ENCODE data around the gene LRP1B.
"Not testable (repeated sequence)": the region's sequence is repeated elsewhere in the genome, so short reads cannot be mapped to it uniquely, and the experiment has no call there.

The LRP1B gene

DNA sequence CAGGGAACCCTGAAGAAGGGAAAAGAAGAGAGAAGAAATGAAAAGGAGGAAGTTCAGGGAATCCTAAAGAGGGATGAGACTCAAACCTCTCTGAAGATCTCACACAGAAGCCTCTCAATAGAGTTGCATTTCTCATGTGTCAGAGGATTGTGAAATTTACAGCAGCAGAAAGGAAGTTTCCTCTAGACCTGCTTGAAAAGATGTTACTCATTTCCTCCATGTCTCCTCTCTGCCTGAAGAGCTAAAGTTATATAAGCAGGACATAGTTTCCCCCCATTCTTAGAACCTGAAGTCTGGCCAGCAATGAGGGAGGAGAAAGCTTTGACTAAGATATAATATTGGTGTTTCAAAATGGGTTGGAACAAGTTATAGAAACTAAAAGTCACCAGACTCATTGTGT lies 1155.6 kb downstream of the LRP1B start:
- no peak overlapping the region for H3K27ac ChIP-seq (ENCODE audit: low read depth, low read length)
- peaks cover 0 to 4% of the 10 kb centered on the region in 2 donors for H3K9me3 ChIP-seq (ENCODE audit: control insufficient read depth in 1 of 2, low read length in 2 of 2)
- H3K9ac ChIP-seq (ENCODE audit: low read depth in 1 of 2, low read length in 2 of 2) = no peak overlapping the region
- H3K27me3 ChIP-seq (ENCODE audit: control insufficient read depth in 1 of 2, insufficient read depth in 2 of 2, low read length in 2 of 2) = no peaks in the 10 kb centered on the region
- H3K4me3 ChIP-seq (ENCODE audit: low read depth in 1 of 2, low read length in 2 of 2) = no peak overlapping the region
- H3K4me1 ChIP-seq (ENCODE audit: control insufficient read depth in 1 of 2, insufficient read depth in 2 of 2, low read length in 2 of 2) = no peaks in the 10 kb centered on the region
- no peaks in the 10 kb centered on the region for H3K36me3 ChIP-seq (ENCODE audit: control insufficient read depth in 1 of 2, insufficient read depth in 2 of 2, low read length in 2 of 2)

DNA sequence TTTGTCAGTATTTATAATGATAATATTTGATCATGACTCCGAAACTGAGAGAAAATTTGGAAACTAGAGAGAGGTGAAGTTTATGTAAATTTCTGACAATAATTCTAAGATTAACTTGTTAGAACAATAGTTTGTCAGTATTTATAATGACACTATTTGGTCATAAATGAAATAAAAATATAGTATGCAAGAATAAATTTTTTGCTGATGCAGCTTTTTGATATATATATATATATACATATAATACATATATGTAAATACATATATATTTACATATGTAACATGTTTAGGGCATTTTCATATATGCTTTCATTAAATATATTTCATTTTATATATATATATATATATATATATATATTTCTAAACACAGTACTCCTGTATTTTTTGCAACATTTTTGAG lies 1158.1 kb downstream of the LRP1B start:
- Histone ChIP-seq H3K4me1 (ENCODE audit: control insufficient read depth in 1 of 2, insufficient read depth in 2 of 2, low read length in 2 of 2) (no peaks in the 10 kb centered on the region), H3K36me3 (ENCODE audit: control insufficient read depth in 1 of 2, insufficient read depth in 2 of 2, low read length in 2 of 2) (no peaks in the 10 kb centered on the region), H3K9me3 (ENCODE audit: control insufficient read depth in 1 of 2, low read length in 2 of 2) (peaks cover 0 to 4% of the 10 kb centered on the region in 2 donors), H3K27ac (ENCODE audit: low read depth, low read length) (no peak overlapping the region), H3K27me3 (ENCODE audit: control insufficient read depth in 1 of 2, insufficient read depth in 2 of 2, low read length in 2 of 2) (no peaks in the 10 kb centered on the region), H3K9ac (ENCODE audit: low read depth in 1 of 2, low read length in 2 of 2) (no peak overlapping the region), H3K4me3 (ENCODE audit: low read depth in 1 of 2, low read length in 2 of 2) (no peak overlapping the region)

DNA sequence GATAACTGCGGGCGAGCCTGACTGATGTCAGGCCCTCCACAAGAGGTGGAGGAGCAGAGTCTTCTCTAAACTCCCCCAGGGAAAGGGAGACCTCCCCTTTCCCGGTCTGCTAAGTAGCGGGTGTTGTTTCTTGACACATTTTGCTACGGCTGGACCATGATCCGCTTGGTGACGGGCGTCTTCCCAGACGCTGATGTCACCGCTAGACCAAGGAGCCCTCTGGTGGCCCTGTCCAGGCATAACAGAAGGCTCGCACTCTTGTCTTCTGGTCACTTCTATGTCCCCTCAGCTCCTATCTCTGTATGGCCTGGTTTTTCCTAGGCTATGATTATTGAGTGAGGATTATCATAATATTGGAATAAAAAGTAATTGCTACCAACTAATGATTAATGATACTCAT lies 1166.5 kb downstream of the LRP1B start:
- H3K36me3 ChIP-seq (ENCODE audit: control insufficient read depth in 1 of 2, insufficient read depth in 2 of 2, low read length in 2 of 2); H3K4me1 ChIP-seq (ENCODE audit: control insufficient read depth in 1 of 2, insufficient read depth in 2 of 2, low read length in 2 of 2); H3K27ac ChIP-seq (ENCODE audit: low read depth, low read length): not testable (repeated sequence)

DNA sequence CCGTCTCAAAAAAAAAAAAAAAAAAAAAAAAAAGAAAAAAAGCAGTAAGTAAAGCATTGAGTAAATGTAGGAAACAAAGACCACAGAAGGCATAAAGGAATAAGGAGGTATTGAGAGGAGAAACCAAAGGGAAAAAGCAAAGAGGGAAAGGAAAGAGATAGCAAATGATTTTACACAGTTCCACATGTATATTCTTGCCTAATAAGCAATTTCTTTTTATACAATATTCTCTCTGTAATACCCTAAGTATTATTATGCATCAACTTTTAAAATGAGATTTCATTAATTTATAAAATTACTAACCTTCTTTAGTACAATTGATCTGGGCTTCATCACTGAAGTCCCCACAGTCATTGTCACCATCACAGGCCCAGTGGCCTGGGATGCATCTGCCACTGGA lies 1180.9 kb downstream of the LRP1B start:
- H3K9ac ChIP-seq (ENCODE audit: low read depth in 1 of 2, low read length in 2 of 2) = no peak overlapping the region
- H3K36me3 ChIP-seq (ENCODE audit: control insufficient read depth in 1 of 2, insufficient read depth in 2 of 2, low read length in 2 of 2) = no peaks in the 10 kb centered on the region
- H3K4me3 ChIP-seq (ENCODE audit: low read depth in 1 of 2, low read length in 2 of 2) = no peak overlapping the region
- no peaks in the 10 kb centered on the region for H3K9me3 ChIP-seq (ENCODE audit: control insufficient read depth in 1 of 2, low read length in 2 of 2)
- no peak overlapping the region for H3K27ac ChIP-seq (ENCODE audit: low read depth, low read length)
- H3K27me3 ChIP-seq (ENCODE audit: control insufficient read depth in 1 of 2, insufficient read depth in 2 of 2, low read length in 2 of 2) = no peaks in the 10 kb centered on the region
- no peaks in the 10 kb centered on the region for H3K4me1 ChIP-seq (ENCODE audit: control insufficient read depth in 1 of 2, insufficient read depth in 2 of 2, low read length in 2 of 2)

More for the DNA sequence above, 1166.5 kb downstream of the LRP1B start:
- not testable (repeated sequence) for H3K4me3 ChIP-seq (ENCODE audit: low read depth in 1 of 2, low read length in 2 of 2); H3K9ac ChIP-seq (ENCODE audit: low read depth in 1 of 2, low read length in 2 of 2); H3K27me3 ChIP-seq (ENCODE audit: control insufficient read depth in 1 of 2, insufficient read depth in 2 of 2, low read length in 2 of 2); H3K9me3 ChIP-seq (ENCODE audit: control insufficient read depth in 1 of 2, low read length in 2 of 2)

DNA sequence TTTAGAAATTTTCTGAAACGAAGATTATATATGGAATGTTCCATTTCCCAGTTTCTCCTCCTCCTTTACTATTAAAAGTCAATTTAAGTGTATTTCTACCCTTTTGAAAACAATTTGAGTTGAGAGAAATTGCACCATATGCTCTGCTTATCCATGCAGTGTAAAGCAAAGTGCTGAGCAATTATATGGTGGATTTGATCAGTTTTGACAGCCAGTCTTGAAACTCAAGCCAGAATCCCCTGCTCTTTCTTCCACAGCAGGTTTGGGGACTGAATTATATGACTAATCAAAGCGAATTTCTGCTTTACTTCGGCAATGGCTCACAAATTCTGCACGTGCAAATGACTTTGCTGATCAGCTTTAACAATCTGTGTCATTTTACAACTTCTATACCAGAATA lies 1183.6 kb downstream of the LRP1B start:
- peaks cover 0 to 5% of the 10 kb centered on the region in 2 donors for H3K9me3 ChIP-seq (ENCODE audit: control insufficient read depth in 1 of 2, low read length in 2 of 2)
- no peaks in the 10 kb centered on the region for H3K4me1 ChIP-seq (ENCODE audit: control insufficient read depth in 1 of 2, insufficient read depth in 2 of 2, low read length in 2 of 2)
- H3K27me3 ChIP-seq (ENCODE audit: control insufficient read depth in 1 of 2, insufficient read depth in 2 of 2, low read length in 2 of 2) = no peaks in the 10 kb centered on the region
- H3K4me3 ChIP-seq (ENCODE audit: low read depth in 1 of 2, low read length in 2 of 2) = no peak overlapping the region
- H3K27ac ChIP-seq (ENCODE audit: low read depth, low read length) = no peak overlapping the region
- H3K9ac ChIP-seq (ENCODE audit: low read depth in 1 of 2, low read length in 2 of 2) = no peak overlapping the region
- no peaks in the 10 kb centered on the region for H3K36me3 ChIP-seq (ENCODE audit: control insufficient read depth in 1 of 2, insufficient read depth in 2 of 2, low read length in 2 of 2)

DNA sequence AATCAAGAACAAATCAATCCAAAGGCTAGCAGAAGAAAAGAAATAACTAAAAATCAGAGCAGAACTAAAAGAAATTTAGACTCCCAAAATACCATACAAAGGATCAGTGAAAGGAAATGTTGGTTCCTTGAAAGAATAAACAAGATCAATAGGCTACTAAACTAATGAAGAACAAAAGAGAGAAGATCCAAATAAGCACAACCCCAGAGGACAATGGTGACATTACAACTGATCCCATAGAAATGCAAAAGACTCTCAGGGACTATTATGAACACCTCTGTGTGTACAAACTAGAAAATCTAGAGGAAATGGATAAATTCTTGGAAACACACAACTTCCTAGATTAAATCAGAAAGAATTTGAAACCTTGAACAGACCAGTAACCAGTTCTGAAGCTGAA lies 1186.9 kb downstream of the LRP1B start:
- peaks cover 0 to 5% of the 10 kb centered on the region in 2 donors for H3K9me3 ChIP-seq (ENCODE audit: control insufficient read depth in 1 of 2, low read length in 2 of 2)
- no peaks in the 10 kb centered on the region for H3K27me3 ChIP-seq (ENCODE audit: control insufficient read depth in 1 of 2, insufficient read depth in 2 of 2, low read length in 2 of 2)
- no peak overlapping the region for H3K9ac ChIP-seq (ENCODE audit: low read depth in 1 of 2, low read length in 2 of 2)
- no peaks in the 10 kb centered on the region for H3K4me1 ChIP-seq (ENCODE audit: control insufficient read depth in 1 of 2, insufficient read depth in 2 of 2, low read length in 2 of 2)
- no peak overlapping the region for H3K4me3 ChIP-seq (ENCODE audit: low read depth in 1 of 2, low read length in 2 of 2)
- no peaks in the 10 kb centered on the region for H3K36me3 ChIP-seq (ENCODE audit: control insufficient read depth in 1 of 2, insufficient read depth in 2 of 2, low read length in 2 of 2)
- H3K27ac ChIP-seq (ENCODE audit: low read depth, low read length) = no peak overlapping the region

DNA sequence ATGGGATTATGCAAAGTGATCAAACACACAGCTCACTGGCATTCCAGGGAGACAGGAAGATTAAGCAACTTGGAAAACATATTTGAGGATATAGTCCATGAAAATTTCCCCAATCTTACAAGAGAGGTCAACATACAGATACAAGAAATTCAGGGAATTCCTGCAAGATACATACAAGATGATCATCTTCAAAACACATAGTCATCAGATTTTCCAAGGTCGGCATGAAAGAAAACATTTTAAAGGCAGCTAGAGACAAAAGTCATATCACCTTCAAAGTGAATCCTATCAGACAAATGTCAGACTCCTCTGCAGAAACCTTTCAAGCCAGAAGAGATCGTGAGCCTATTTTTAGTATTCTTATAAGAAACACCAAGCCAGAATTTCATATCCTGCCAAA lies 1188.5 kb downstream of the LRP1B start:
- H3K9ac ChIP-seq (ENCODE audit: low read depth in 1 of 2, low read length in 2 of 2) = no peak overlapping the region
- H3K27me3 ChIP-seq (ENCODE audit: control insufficient read depth in 1 of 2, insufficient read depth in 2 of 2, low read length in 2 of 2) = no peaks in the 10 kb centered on the region
- H3K9me3 ChIP-seq (ENCODE audit: control insufficient read depth in 1 of 2, low read length in 2 of 2) = peaks cover 0 to 5% of the 10 kb centered on the region in 2 donors
- H3K36me3 ChIP-seq (ENCODE audit: control insufficient read depth in 1 of 2, insufficient read depth in 2 of 2, low read length in 2 of 2) = no peaks in the 10 kb centered on the region
- no peaks in the 10 kb centered on the region for H3K4me1 ChIP-seq (ENCODE audit: control insufficient read depth in 1 of 2, insufficient read depth in 2 of 2, low read length in 2 of 2)
- no peak overlapping the region for H3K27ac ChIP-seq (ENCODE audit: low read depth, low read length)
- H3K4me3 ChIP-seq (ENCODE audit: low read depth in 1 of 2, low read length in 2 of 2) = no peak overlapping the region

DNA sequence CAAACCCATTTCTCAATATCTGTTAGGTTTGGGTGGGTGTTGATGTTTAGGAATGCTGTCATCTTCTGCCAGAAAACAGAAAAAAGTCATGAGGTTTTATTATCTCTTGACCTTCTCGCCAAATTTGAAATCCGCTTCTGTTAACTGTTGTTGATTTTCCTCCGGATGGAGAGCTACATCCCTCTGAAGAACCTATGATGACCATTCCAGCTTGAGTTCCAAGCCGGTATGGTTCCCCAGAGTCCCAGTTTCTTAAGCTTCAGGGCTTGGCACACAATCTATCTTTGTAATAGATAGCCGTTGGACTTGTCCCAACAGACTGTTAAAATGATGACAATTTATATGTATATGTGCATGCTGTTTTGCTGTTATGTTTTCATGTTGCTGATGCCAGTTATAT lies 1201.0 kb downstream of the LRP1B start:
- Histone ChIP-seq H3K4me1 (ENCODE audit: control insufficient read depth in 1 of 2, insufficient read depth in 2 of 2, low read length in 2 of 2) (no peaks in the 10 kb centered on the region), H3K27me3 (ENCODE audit: control insufficient read depth in 1 of 2, insufficient read depth in 2 of 2, low read length in 2 of 2) (no peaks in the 10 kb centered on the region), H3K4me3 (ENCODE audit: low read depth in 1 of 2, low read length in 2 of 2) (no peak overlapping the region), H3K27ac (ENCODE audit: low read depth, low read length) (no peak overlapping the region), H3K9ac (ENCODE audit: low read depth in 1 of 2, low read length in 2 of 2) (no peak overlapping the region), H3K9me3 (ENCODE audit: control insufficient read depth in 1 of 2, low read length in 2 of 2) (no peaks in the 10 kb centered on the region), H3K36me3 (ENCODE audit: control insufficient read depth in 1 of 2, insufficient read depth in 2 of 2, low read length in 2 of 2) (no peaks in the 10 kb centered on the region)

DNA sequence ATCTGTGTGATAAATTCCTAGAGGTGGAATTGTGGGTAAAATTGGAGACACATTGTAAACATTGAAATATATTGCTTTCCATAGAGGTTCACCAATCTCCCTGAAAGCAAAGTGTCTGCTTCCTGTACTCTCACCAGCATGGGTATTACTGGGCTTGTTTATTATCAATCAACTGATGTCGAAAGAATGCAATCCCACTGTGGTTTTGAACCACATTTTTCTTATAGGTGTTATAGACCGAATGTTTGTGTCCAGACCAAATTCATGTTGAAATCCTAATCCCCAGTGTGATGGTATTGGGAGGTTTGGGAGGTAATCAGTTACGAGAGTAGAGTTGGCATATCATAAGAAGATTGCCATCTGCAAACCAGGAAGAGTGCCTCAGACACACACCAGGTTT lies 1212.4 kb downstream of the LRP1B start:
- Histone ChIP-seq H3K9ac (ENCODE audit: low read depth in 1 of 2, low read length in 2 of 2) (no peak overlapping the region), H3K27me3 (ENCODE audit: control insufficient read depth in 1 of 2, insufficient read depth in 2 of 2, low read length in 2 of 2) (no peaks in the 10 kb centered on the region), H3K4me1 (ENCODE audit: control insufficient read depth in 1 of 2, insufficient read depth in 2 of 2, low read length in 2 of 2) (no peaks in the 10 kb centered on the region), H3K4me3 (ENCODE audit: low read depth in 1 of 2, low read length in 2 of 2) (no peak overlapping the region), H3K9me3 (ENCODE audit: control insufficient read depth in 1 of 2, low read length in 2 of 2) (no peaks in the 10 kb centered on the region), H3K36me3 (ENCODE audit: control insufficient read depth in 1 of 2, insufficient read depth in 2 of 2, low read length in 2 of 2) (no peaks in the 10 kb centered on the region), H3K27ac (ENCODE audit: low read depth, low read length) (no peak overlapping the region)

DNA sequence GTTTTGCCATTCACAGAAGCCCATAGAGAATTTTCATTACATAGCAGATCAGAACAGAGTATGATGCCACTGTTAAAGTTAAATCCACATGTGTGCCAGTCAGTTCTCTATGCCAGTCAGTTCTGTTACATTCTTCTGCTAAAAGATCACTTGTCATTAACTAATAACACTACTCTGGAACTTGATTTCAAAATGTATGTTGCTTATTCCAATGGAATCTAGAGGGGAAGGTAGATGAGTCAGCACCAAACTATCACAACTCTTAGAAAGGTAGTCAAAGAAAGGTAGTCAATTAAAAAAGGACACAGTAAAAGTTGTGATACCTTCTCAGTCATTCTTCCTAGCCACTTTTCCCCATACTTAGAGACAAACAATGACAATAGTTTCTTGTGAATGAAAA lies 1214.4 kb downstream of the LRP1B start:
- Histone ChIP-seq H3K27ac (ENCODE audit: low read depth, low read length) (no peak overlapping the region), H3K4me1 (ENCODE audit: control insufficient read depth in 1 of 2, insufficient read depth in 2 of 2, low read length in 2 of 2) (no peaks in the 10 kb centered on the region), H3K4me3 (ENCODE audit: low read depth in 1 of 2, low read length in 2 of 2) (no peak overlapping the region), H3K27me3 (ENCODE audit: control insufficient read depth in 1 of 2, insufficient read depth in 2 of 2, low read length in 2 of 2) (no peaks in the 10 kb centered on the region), H3K36me3 (ENCODE audit: control insufficient read depth in 1 of 2, insufficient read depth in 2 of 2, low read length in 2 of 2) (no peaks in the 10 kb centered on the region), H3K9me3 (ENCODE audit: control insufficient read depth in 1 of 2, low read length in 2 of 2) (no peaks in the 10 kb centered on the region), H3K9ac (ENCODE audit: low read depth in 1 of 2, low read length in 2 of 2) (no peak overlapping the region)

DNA sequence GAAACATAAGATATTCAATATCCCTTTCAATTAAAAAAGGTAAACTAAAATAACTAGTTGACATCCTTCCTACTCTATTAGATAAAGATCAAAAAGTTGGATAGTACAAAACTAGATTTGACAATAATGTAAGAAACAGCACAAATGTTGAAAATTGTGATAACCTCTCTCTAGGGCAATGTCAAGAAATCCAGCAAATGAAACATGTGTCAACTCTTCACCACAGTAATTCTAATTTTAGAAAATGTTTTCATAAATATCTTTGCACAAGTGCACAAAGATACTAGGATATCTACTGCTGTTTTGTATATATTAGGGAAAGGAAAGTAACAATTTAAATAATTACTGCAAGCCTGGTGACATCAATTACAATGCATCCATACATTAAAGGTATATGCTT lies 1220.1 kb downstream of the LRP1B start:
- Histone ChIP-seq H3K9me3 (ENCODE audit: control insufficient read depth in 1 of 2, low read length in 2 of 2) (no peaks in the 10 kb centered on the region), H3K4me1 (ENCODE audit: control insufficient read depth in 1 of 2, insufficient read depth in 2 of 2, low read length in 2 of 2) (no peaks in the 10 kb centered on the region), H3K4me3 (ENCODE audit: low read depth in 1 of 2, low read length in 2 of 2) (no peak overlapping the region), H3K27me3 (ENCODE audit: control insufficient read depth in 1 of 2, insufficient read depth in 2 of 2, low read length in 2 of 2) (no peaks in the 10 kb centered on the region), H3K36me3 (ENCODE audit: control insufficient read depth in 1 of 2, insufficient read depth in 2 of 2, low read length in 2 of 2) (no peaks in the 10 kb centered on the region), H3K27ac (ENCODE audit: low read depth, low read length) (no peak overlapping the region), H3K9ac (ENCODE audit: low read depth in 1 of 2, low read length in 2 of 2) (no peak overlapping the region)

Measured in duodenal mucosa (tissue), 2 donors.